OCI-LY3 (cell line): ENCODE results near the gene TUBA3D.
"Not testable (repeated sequence)": the region's sequence is repeated elsewhere in the genome, so short reads cannot be mapped to it uniquely, and the experiment has no call there.

Experiments
- H2AFZ ChIP-seq: fragments of 200-600, 300-600 bp; shearing (Covaris generic); 2 replicates; pipeline ENCODE4 v1.6.0; 2014; ENCODE audit warnings: antibody characterized with exemption, low read depth, low read length
- H3K27ac ChIP-seq: fragments of 200-600, 300-600 bp; sonication (generic); 2 replicates; pipeline ENCODE4 v1.5.1; 2014; ENCODE audit warnings: mild to moderate bottlenecking, low read length, moderate library complexity, mixed read lengths
- H3K27me3 ChIP-seq: fragments of 200-600, 300-600 bp; sonication (generic); 2 replicates; pipeline ENCODE4 v1.6.1; 2014; ENCODE audit warnings: low read depth, low read length, mixed read lengths
- H3K36me3 ChIP-seq: fragments of 200-600, 300-600 bp; sonication (generic); replicated peaks from 2 replicates; pipeline ENCODE3; 2014; ENCODE audit warnings: low read depth, low read length, mixed read lengths
- H3K4me1 ChIP-seq: fragments of 300-600, 200-600 bp; sonication (generic); 2 replicates; pipeline ENCODE4 v1.6.1; 2014; ENCODE audit warnings: low read length, mixed read lengths
- H3K4me2 ChIP-seq: fragments of 200-600, 300-600 bp; sonication (generic); 2 replicates; pipeline ENCODE4 v1.6.1; 2014; ENCODE audit warnings: low read length, mixed read lengths
- H3K4me3 ChIP-seq: fragments of 300-600, 200-600 bp; sonication (generic); 2 replicates; pipeline ENCODE4 v1.5.1; 2014; ENCODE audit warnings: antibody characterized with exemption, mild to moderate bottlenecking, low read length, moderate library complexity
- H3K79me2 ChIP-seq: fragments of 300-600, 200-600 bp; shearing (Covaris generic); 2 replicates; pipeline ENCODE4 v1.6.1; 2014; ENCODE audit warnings: mild to moderate bottlenecking, low read length, mixed read lengths
- H3K9ac ChIP-seq: fragments of 300-600, 200-600 bp; shearing (Covaris generic); 2 replicates; pipeline ENCODE4 v1.6.0; 2014; ENCODE audit warnings: mild to moderate bottlenecking, low read length, moderate library complexity
- H3K9me3 ChIP-seq: fragments of 200-600, 300-600 bp; shearing (Covaris generic); 2 replicates; pipeline ENCODE4 v1.6.1; 2014; ENCODE audit warnings: low read length, mixed read lengths; ENCODE audit not compliant: insufficient read depth
- H4K20me1 ChIP-seq: fragments of 200-600, 300-600 bp; sonication (generic); 2 replicates; pipeline ENCODE4 v1.6.1; 2016; ENCODE audit warnings: low read length, mixed read lengths; ENCODE audit not compliant: insufficient read depth
- TF ChIP-seq, protein P1 (sequence below): fragments of 200-600, 300-600 bp; sonication (generic); IDR thresholded peaks from 2 replicates; pipeline ENCODE4 v1.5.1; 2014; ENCODE audit warnings: antibody characterized with exemption, low read length, low read depth

The TUBA3D gene

DNA sequence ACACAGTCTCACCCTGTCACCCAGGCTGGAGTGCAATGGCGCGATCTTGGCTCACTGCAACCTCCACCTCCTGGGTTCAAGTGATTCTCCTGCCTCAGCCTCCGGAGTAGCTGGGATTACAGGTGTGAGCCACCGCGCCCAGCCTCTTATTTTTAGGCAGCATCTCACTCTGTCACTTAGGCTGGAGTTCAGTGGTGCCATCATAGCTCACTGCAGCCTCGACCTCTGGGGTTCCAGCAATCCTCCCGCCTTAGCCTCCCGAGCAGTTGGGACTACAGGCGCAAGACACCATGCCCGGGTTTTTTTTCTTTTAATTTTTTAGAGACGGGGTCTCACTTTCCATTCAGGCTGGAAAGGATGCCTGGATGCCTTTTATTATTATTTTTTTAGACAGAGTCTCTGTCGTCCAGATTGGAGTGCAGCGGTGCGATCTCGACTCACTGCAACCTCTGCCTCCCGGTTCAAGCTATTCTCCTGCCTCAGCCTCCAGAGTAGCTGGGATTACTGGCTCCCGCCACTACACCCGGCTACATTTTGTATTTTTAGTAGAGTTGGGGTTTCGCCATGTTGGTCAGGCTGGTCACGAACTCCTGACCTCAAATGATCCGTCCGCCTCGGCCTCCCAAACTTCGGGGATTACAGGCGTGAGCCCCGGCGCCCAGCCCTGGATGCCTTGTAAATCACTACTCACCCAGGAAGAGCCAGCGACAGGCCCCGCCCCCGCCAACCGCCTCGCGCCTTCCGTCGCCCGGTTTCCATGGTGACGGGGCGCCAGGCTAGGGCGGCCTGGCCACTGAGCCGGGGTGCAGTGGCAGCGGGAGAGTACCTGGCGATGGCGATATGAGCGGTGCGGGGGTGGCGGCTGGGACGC lies 51.4 kb downstream of the TUBA3D start, which contains the start of gene CCDC74A:
CCDC74A (plus strand) TSS at position 758 of the 871 bp plus-strand sequence; CDS start at position 841, 83 bp downstream.
- Histone ChIP-seq H3K4me3 (peak within 1 kb of the TSS; percentile 74), H3K4me2 (peak within 1 kb of the TSS; percentile 95), H2AFZ (peak within 1 kb of the TSS; percentile 85), H3K9ac (peak within 1 kb of the TSS; percentile 70), H3K4me1 (peaks cover 15% of the 10 kb centered on the region)
- not testable (repeated sequence) for H3K36me3 ChIP-seq, H4K20me1 ChIP-seq, H3K27ac ChIP-seq, H3K79me2 ChIP-seq, H3K9me3 ChIP-seq, H3K27me3 ChIP-seq

DNA sequence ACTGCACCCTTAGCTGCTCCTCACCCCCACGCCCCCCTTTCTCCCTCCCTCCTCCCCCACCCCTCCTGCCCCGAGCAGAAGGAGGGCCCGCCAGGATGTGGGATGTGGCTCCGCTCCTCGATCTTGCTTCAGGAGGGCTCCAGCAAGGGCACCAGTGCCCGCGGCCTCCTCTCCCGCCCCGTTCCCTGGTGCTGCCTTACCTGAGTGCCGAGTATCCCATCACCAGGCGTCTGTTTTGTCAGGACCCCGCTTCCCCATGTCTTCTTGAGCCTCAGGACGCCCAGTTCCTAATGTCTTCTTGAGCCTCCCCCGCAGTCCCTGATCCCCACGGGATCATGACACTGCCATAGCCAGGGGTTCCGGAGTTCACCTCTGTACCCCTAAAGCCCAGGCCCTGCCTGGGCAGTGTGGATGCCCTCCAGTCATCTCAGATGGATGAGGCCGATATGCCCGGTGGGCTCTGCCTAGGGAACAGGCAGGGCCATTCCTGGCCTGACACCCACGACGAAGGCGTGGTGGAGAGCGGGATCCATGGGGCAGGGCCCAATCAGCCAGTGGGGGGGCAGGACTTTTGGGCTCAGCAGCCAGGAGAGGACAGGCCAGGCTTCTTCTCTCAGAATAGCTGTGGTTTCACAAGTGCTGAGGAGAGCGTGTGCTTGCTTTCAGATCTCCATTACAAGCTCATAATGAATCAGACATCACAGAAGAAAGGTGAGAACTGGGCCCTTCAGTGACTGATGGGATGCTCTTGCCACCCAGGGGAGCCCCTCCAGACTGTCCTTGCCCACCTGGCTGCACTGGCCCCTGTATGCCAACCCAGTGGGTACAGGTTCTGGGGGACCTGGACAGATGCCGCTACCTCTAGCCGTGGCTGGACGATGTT lies 53.3 kb downstream of the TUBA3D start:
- H3K4me2 ChIP-seq: peak overlapping the region; percentile 95
- H3K4me3 ChIP-seq: peak overlapping the region; percentile 74
- not testable (repeated sequence) for H3K9me3 ChIP-seq, H4K20me1 ChIP-seq, H3K27me3 ChIP-seq, H3K79me2 ChIP-seq, H3K36me3 ChIP-seq
- H3K9ac ChIP-seq: peak overlapping the region; percentile 52; the same call in 1 of the 2 replicates
- H2AFZ ChIP-seq: peak overlapping the region; percentile 20; the same call in 1 of the 2 replicates
- H3K4me1 ChIP-seq: peaks cover 15% of the 10 kb centered on the region
- H3K27ac ChIP-seq: peak overlapping the region; percentile 57

DNA sequence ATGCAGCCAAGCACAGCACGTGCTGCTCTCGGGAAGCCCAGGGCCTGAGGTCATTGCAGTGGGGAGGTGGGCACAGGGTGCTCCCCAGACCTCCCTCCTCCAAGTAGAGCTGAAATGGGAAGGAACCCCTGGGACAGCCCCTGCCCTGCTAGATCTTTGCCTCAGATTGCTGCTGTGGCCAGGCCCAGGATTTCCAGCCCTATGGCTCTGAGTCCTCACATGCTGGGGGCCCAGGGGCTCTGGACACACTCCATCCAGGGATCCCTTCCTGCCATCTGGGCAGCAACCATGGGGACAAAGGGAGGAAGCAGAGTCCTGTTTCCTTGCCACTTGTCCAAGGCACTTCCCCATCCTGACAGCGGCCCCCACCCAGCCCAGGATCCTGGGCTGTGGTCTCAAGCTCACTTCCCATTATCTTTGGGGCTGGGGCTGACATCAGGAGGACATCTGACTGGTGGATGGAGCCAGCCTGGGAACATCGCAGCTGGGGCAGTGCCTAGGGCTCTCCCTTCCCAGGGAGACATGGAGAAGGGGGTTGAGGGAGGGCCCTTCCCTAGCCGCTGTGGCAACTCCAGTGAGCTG lies 54.0 kb downstream of the TUBA3D start:
- not testable (repeated sequence) for H4K20me1 ChIP-seq, H3K36me3 ChIP-seq, H3K9ac ChIP-seq, H3K4me3 ChIP-seq, H2AFZ ChIP-seq, H3K9me3 ChIP-seq, H3K79me2 ChIP-seq, H3K27me3 ChIP-seq
- peaks cover 15% of the 10 kb centered on the region for H3K4me1 ChIP-seq
- H3K27ac ChIP-seq: peak overlapping the region; percentile 57; the same call in 1 of the 2 replicates
- H3K4me2 ChIP-seq: peak overlapping the region; percentile 95

DNA sequence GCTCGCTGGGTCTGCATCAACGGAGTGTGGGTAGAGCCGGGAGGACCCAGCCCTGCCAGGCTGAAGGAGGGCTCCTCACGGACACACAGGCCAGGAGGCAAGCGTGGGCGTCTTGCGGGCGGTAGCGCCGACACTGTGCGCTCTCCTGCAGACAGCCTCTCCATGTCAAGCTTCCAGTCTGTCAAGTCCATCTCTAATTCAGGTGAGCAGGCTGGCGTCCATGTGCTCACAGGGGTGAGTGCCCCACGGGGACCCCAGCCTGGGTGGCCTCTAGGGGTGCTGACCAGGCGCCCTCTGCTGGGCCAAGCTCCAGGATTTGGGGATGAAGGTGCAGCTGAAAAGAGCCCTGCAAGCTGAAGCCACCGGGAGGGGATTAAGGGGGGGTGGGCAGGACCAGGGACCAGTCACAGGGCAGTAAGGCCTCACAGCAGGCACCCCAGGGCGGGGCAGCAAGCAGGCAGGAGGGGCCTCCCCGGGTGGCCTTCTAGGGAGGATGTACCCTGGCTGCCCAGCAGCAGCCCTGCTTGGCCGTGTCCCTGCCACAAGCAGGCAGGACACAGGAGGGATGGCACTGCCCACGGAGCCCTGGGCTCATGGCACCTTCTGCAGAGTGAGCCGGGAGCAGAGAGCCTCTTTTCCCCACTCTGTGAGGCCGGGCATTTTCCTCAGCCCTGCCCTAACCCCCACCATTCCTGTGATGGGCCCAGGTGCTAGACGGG lies 54.9 kb downstream of the TUBA3D start:
- not testable (repeated sequence) for H3K27ac ChIP-seq, H4K20me1 ChIP-seq, H3K79me2 ChIP-seq, H3K4me2 ChIP-seq, H3K9ac ChIP-seq, H3K27me3 ChIP-seq, H3K36me3 ChIP-seq, H3K9me3 ChIP-seq, H3K4me3 ChIP-seq, H2AFZ ChIP-seq
- TF ChIP-seq, protein P1, sequence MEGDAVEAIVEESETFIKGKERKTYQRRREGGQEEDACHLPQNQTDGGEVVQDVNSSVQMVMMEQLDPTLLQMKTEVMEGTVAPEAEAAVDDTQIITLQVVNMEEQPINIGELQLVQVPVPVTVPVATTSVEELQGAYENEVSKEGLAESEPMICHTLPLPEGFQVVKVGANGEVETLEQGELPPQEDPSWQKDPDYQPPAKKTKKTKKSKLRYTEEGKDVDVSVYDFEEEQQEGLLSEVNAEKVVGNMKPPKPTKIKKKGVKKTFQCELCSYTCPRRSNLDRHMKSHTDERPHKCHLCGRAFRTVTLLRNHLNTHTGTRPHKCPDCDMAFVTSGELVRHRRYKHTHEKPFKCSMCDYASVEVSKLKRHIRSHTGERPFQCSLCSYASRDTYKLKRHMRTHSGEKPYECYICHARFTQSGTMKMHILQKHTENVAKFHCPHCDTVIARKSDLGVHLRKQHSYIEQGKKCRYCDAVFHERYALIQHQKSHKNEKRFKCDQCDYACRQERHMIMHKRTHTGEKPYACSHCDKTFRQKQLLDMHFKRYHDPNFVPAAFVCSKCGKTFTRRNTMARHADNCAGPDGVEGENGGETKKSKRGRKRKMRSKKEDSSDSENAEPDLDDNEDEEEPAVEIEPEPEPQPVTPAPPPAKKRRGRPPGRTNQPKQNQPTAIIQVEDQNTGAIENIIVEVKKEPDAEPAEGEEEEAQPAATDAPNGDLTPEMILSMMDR: peak; percentile 17; the same call in 1 of the 2 replicates
- H3K4me1 ChIP-seq: peaks cover 15% of the 10 kb centered on the region

DNA sequence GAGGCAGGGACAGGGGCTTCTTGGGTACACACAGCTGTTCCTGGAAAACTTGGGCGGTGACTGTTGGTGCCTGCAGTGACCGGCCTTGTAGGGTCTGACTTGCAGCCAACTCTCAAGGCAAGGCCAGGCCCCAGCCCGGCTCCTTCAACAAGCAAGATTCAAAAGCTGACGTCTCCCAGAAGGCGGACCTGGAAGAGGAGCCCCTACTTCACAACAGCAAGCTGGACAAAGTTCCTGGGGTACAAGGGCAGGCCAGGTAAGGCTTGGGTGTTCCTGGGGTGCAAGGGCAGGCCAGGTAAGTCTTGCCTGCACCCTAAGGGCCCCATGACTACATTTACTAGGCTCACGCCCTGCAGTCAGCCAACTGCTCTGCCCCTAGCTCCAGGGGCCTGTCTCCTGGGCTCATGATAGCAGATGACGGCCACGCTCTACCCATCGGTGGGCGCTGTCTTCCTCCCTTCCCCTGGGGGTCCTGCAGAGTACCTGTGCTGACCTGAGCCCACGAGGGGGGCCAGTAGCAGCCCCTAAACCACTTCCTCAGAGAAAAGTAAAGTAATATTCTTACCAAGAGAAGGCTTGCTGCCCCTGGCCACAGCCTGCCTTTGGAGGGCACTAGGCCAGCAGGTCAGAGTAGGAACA lies 55.7 kb downstream of the TUBA3D start:
- not testable (repeated sequence) for H3K79me2 ChIP-seq, H3K27ac ChIP-seq, H4K20me1 ChIP-seq

More for the DNA sequence above, 55.7 kb downstream of the TUBA3D start:
- not testable (repeated sequence) for H3K9ac ChIP-seq, H3K9me3 ChIP-seq, H3K27me3 ChIP-seq, H3K4me3 ChIP-seq, H3K4me2 ChIP-seq, H3K36me3 ChIP-seq, H2AFZ ChIP-seq
- H3K4me1 ChIP-seq: peaks cover 15% of the 10 kb centered on the region
